Vagina (tissue), 2 donors: Measurements from ENCODE around the gene GRB2. TPM values are rescaled to one million over a fixed set of nuclear protein-coding genes. Genes with fewer than 3 reads are reported as not detected.

Experiments used
- microRNA-seq: library from miRNA; unstranded; fragments of <30 nt; microRNA quantifications from one replicate; pipeline ENCODE4, GENCODE V29; 2017; ENCODE audit warnings: borderline number of aligned reads, borderline replicate concordance
- small RNA-seq: library from RNA; depleted of rRNA; stranded (forward); fragments of <200 nt; gene quantifications from one replicate; pipeline ENCODE3, GENCODE V24; 2016
- total RNA-seq: library from RNA; depleted of rRNA; stranded (reverse); fragments of >200 nt; gene quantifications from one replicate; pipeline ENCODE4 v1.2.3, GENCODE V29; 2016

GRB2 gene
- total RNA-seq, 1 donor from 2014 or later = 71.9 TPM

Small RNA genes within 50 kb of the gene (microRNA-seq; reads per million reads assigned to microRNA genes)
- gene MIR3678 = not detected

Small RNA genes within 50 kb of the gene (small RNA-seq; reads per million reads assigned to genes)
- gene MIR3678 (not detected), gene RF00019 (not detected), gene RNU6-938P (not detected)

Other genes starting within 250 kb of the GRB2 start
- 63.6 TPM for gene SUMO2, start 222.7 kb downstream of the GRB2 start, total RNA-seq
- 33.9 TPM for gene NUP85, start 200.0 kb downstream of the GRB2 start, total RNA-seq
- gene GGA3, start 144.1 kb downstream of the GRB2 start, total RNA-seq = 36.8 TPM
- gene MRPS7, start 143.8 kb downstream of the GRB2 start, total RNA-seq = 40.3 TPM
- gene MIF4GD, start 134.4 kb downstream of the GRB2 start, total RNA-seq = 26.3 TPM
- gene SLC25A19, start 116.2 kb downstream of the GRB2 start, total RNA-seq = 16.7 TPM
- 43.2 TPM for gene TMEM94, start 51.0 kb upstream of the GRB2 start, total RNA-seq
- 19.9 TPM for gene CASKIN2, start 109.9 kb upstream of the GRB2 start, total RNA-seq
- gene TSEN54, start 110.8 kb upstream of the GRB2 start, total RNA-seq = 30.9 TPM
- gene LLGL2, start 120.0 kb upstream of the GRB2 start, total RNA-seq = 44.9 TPM
- gene MYO15B, start 182.1 kb upstream of the GRB2 start, total RNA-seq = 160 TPM
- gene SMIM5, start 227.8 kb upstream of the GRB2 start, total RNA-seq = 2.2 TPM